Central memory CD4-positive, alpha-beta T cell (primary cell): ENCODE results near the gene OLFM1.

ENCODE experiments used
- DNase-seq: peaks from one replicate; pipeline ENCODE4 v3.0.0; 2022

OLFM1 gene

DNA sequence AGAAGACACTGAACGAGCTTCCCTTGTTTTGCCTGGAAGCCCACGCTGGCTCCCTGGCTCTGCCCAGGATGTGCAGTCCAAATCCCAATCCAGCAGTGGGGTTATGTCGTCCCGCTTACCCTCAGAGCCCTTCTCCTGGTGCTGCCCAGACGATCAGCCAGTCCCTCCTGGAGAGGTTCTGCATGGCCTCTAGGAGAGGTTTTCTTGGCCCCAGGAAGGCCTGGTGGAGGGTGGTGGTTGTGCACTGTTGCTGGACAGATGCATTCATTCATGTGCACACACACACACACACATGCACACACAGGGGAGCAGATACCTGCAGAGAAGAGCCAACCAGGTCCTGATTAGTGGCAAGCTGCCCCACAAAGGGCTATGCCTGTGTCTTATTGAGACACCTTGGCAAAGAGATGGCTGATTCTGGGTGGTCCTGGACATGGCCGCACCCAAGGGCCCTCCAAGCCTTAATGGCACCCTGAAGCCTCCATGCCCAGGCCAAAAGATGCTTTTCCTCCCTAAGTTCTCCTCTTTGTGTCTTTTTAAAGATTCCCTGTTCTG lies 10.5 kb upstream of the OLFM1 start:
- no peak for DNase-seq

DNA sequence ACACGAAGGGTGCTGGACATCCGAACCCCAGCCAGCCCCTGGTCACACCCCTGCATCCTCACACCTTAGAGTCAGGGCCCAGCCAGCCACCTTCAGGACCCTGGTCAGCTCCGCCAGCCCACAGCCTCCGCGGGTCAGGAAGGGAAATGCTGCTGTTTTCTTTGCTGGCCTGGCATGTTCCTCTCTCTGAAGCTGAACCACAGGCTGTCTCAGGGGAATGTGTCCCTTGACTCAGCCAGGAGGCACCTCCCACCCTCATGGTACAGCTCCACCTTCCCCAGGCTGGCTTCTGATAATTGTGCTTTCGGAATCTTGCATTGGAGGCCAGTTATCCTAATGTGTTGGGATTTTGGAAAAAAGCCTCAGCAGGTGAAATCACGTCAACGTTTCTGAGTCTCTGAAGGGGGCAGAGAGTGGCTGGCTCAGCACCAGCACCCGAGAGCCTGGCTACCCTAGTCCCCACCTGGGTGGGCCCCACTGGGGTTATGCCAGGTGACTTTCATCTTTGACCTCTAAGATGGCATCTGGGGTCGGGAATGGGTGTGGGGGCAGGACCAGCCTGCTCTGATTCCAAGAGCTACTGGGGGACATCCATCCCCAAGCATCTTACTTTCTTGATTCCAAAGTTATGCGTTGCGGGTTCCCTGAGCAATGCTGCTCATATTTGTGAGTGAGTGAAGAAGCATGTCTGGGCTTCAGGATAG lies 9.8 kb upstream of the OLFM1 start:
- DNase-seq = no peak

DNA sequence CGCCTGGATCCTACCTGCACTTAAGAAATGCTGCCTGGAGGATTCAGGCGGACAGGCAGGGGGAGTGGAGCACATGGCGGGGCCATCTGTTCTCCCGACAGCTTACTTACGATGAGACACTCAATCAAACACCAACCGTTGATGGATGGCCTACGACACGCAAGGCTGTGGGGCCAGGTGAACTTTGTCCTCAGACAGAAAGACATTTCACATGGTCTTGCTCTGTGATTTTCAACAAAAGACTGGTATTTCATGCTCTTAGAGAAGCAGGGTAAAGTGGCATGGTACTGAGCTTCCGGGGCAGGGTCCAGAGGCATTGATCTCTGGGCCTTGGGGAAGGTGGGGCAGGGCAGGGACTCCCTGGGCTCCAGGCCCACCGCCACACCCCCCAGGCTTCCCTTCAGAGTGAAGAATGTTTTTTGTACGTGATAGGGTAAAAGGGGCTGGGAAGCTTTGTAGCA lies 9.1 kb upstream of the OLFM1 start:
- no peak for DNase-seq

DNA sequence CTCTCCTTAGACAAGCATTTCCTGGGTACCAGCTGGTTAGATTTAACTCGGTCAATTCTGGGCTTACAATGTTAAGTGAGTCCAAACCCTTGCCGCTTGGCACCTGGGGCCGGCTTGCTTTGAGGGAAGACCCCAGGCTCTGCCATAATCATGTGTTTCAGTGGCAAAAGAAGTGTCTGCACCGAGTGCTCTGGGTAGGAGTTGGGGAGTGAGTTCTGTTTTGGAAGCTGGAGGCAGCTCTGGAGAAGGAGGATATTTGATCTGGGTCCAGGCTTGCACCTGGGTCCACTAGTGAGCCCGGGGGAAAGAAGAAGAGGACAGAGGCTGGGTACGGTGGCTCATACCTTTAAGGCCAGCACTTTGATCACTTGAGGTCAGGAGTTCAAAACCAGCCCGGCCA lies 8.4 kb upstream of the OLFM1 start:
- DNase-seq = no peak

DNA sequence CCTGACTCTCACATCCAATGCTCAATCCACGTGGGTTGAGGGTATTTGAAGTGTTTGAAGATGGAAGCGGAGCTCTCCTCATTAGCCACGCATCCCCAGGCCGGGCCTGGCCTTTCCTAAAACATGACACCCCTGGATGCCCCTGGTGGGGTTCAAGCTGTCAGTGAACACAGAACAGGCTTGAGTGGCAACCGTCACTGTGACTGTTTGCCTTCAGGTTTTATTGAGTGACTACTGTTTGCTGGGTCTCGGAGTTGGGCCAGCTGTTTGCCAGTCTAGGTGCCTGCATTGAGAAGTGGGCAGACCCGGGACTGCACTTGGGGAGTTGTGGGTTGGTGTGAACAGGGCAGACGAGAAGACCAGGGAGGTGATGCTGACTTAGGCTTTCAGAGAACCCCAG lies 7.8 kb upstream of the OLFM1 start:
- no peak for DNase-seq

DNA sequence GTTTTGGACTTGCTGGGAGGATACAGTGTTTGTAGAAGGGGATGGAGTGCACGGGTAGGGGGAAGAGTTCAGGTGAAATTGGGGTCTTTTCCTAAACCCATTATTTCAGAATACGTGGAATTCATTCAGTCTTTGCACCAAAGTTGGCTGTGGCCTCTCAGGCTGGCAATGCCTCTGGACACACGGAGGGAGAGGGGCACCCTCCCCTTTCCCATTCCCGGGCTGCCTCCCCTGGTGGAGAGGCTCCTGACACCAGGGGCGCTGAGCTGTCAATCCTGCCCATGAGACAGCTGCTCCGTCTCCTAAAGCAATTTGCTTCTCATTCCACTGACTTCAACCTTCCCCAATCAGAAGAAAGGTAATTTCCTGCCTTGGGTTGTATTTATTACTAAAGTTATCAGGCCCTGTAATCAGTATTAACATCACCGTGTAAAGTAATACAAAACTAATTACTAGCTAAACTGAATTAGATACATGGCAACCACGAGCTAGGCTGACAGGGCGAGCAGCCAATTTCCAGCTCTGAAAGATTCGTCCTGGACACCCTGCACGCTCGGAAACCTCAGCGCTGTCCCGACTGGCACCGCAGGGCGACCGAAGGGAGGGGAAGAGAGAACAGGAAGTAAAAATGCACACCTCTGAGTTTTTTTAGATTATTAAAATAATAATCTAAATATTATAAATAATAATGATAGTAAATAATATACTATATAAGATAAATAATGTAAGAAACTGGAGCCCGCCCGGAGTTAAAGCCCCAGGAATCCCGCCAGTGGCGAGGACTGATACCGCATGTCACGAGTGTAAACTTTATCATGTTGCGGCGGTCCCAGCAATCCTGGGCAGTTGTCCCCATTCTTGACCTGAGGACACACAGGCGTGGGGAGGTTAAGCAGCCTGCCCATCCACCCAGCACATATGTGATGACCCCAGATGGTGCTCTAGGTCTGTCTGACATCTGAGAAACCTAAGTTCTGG lies 6.9 kb upstream of the OLFM1 start:
- DNase-seq = no peak

DNA sequence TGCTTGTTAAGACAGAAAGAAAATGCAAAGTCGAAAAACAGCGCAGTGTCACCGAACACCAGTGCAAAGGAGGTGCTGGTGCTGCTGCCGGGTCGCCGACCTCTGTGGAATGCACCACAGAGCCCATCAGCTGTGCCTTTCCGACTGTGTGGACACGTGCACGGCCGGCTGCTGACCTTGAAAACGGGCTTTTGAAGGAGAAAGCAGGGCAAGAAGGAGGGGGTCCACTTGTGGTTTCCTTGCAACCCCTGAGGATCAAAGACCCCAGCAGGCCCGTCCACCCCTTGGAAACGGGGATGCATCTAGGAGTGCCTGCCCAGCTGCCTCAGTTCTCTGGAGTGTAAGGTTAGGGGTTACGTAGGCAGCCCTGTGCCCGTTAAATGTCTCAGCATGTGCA lies 6.2 kb upstream of the OLFM1 start:
- DNase-seq = no peak

DNA sequence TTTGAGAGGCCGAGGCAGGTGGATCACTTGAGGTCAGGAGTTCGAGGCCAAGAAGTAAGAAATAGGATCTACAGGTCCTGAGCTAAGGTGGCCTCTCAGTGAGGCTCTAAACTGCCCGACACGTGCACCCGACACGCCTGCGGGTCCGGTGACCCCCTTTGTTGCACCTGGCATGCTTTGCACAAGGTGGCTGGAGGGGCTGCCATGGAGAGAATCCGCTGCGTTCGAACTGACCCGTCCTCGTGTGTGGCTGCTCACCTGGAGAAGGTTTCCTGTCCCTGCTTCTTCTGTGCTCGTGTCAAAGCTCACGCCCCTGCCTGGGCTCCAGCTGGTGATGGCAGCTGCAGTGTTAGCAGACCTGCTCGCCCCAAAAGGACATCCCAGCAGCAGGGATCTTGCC lies 5.7 kb upstream of the OLFM1 start:
- no peak for DNase-seq

DNA sequence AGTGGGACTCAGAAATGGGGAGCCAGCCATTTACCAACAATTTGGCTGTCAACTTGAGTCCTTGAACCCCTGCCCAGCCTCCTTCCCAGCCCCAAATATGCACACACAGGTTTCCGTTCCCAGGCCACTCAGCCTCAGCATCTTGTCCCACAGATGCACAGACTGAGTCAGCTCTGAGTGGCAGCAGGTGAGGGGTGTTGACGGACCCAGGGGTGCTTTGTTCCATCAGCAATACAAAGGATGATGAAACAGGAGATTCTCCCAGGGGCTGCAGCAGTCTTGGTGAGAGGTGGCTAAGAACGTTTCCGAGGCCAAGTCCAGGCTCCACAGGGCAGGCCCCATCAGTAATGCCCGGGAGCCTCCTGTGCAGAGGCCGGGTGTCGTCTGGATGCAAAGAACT lies 4.9 kb upstream of the OLFM1 start:
- DNase-seq = no peak

DNA sequence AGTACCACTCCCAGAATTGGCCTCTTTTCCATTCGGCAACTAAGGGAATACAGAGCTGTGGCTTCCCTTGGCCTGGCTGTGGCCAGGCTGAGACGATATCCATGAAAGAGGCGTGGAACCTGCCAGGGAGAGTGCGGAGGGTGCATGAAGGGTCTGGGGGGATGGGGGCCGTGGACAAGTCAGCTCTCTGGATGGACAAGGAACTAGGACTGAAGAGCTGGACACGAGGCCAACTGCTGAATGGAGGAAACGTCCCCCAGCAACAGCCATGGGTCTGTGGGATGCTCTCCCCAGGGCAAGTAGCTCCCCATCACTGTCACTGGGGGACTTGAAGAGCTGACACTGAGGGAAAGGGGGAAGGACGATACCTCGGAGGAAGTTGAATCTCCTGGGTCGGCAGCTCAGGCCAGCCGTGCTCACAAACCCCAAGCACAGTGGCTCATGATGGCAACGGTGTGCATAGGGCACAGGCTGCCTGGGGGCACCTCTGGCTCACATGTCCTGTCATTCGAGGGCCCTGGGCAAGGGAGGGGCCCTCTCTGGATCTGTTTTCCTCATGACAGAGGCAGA lies 4.1 kb upstream of the OLFM1 start:
- no peak for DNase-seq

DNA sequence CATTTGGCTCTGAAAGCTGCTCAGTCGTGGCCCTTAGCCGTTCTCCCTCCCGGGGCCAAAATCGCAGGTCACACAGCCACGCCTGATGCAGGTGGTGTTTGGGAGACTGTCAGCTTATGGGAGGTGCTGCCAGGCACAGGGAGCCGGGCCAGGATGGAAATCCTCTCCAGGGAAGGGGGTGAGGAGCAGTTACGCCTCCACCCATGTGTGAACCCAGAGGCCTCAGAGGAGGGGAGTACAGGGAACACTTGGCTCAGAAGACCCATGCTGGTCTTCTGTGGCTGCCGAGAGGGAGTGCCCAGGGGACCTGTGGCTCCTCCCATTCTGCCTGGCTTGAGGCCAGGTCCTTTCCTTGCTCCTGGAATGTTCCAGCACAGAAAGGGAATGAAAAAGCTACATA lies 3.6 kb upstream of the OLFM1 start:
- no peak for DNase-seq

DNA sequence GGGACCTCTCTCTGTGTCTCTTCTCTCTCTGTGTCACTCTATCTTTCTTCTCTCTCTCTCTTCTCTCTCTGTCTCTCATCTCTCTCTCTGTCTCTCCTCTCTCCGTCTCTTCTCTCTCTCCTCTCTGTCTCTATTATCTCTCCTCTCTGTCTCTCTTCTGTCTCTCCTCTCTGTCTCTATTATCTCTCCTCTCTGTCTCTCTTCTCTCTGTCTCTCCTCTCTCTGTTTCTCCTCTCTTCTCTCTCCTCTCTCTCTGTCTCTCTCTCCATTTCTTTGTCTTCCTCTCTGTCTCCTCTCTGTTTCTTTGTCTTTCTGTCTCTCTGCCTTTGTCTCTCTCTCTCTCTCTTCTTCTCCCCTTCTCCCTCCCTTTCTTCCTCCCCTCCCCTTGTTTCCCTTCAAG lies 3.2 kb upstream of the OLFM1 start:
- DNase-seq = no peak

DNA sequence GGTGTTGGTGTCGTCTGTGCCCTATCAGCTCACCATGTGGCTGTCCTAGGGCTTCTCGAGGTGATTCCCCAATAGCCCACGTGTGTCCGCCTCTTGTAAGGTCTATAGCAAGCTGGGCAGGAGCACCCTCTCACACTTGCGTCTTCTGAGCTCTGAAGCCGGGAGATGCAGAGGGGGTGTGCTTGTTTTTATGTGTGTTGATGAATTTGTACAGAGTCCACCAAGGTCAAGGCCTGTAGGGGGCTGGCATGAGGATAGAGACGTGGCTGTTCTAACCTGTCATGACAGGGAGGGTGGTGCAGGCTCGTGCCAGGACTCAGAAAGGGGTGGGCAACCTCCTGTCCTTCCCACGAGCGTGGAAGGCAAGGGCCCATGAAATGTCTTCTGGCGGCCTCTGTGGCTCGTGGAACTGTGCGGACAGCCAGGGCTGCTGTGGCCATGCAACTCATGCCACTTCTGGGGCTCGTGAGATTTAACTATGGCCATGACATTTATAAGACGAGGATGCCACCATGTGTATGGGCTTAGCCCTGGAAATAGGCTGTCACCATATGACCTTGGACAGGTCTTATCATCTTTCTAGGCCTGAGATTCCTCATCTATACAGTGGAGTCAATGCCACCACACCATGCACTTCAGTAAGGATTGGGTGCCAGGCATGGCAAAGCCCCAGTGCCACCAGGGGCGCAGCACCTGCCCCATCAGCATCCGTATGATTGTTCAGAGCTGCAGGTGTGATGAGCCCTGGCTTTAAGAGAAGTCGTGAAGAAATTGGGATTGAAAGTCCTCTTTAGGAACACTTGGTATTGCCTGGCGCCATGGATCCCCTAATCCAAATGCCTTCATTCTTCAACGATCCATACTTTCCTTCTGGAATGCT lies 2.3 kb upstream of the OLFM1 start:
- no peak for DNase-seq

DNA sequence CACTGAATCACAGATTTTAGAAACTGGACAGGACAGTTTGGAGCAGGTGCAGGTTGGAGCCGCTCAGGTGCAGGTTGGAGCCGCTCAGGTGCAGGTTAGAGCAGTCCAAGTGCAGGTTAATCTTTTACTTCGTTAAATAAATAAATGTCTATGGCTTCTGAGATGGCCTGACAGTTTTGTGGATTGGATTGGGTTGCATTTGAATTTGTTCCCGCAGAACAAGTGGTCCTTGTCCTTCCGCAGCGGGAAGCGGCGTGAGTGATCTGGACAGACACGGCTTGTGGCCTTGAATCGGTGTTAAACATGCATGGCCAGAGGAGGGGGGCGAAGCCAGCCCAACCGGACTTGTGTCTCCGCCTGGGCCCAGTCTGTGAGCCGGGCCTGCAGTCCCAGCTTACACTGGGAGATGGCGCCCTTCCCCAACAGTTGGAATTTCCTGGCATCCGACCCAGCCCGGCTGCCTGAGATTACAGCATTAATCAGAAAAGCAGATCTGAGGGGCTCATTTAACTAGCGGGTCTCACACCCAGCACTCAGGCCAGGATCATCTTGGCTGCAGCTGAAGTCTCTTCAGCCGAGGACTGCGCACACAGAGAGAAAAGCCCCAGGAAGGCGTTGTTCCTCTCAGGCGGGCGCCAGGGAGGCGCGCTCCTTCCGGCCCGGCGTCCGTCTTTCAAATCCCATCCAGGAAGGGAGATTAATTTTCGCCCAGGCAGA lies 1.5 kb upstream of the OLFM1 start:
- DNase-seq = no peak

DNA sequence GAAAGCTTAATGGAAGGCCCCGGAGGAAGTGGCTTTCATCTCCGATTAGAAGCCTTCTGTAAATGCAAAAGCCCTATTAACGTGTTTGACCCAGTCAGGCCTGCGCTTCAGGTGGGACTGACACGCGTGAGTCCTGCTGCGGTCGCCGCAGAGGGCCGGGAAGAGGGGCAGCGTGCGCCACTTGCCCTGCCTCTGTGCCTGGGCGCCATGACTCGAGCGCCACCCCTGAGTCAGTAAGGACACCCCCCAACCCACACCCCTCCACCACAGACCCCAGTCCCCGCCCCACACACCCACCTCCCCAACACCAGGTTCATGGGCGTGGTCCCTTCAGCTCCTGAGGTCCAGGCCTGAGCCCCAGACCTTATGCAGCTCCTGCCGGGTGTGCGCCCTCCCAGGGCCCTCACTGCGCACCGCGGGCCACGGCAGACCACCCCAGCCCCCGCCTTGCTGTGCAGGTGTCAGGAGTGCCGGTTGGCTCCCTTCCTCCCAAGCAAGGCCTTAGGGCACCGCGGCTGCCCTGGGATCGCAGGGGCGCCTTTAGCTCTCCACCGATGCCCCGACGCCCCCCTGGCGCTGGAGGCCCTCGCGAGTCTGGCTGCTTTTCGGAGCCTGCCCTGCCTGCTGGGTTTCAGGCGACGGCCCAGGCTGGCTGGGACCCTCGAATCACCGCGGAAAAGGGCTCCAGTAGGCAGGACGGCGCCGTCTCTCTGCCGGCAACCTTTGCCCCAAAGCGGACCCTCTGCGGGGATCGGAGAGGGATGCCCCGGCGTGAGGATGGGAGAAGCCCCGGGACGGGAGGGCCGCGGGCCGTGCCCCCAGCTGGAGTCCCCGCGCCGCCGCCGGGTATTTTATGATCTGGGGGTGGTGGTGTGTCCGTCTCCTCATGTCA lies 625 bp upstream of the OLFM1 start:
- no peak for DNase-seq

DNA sequence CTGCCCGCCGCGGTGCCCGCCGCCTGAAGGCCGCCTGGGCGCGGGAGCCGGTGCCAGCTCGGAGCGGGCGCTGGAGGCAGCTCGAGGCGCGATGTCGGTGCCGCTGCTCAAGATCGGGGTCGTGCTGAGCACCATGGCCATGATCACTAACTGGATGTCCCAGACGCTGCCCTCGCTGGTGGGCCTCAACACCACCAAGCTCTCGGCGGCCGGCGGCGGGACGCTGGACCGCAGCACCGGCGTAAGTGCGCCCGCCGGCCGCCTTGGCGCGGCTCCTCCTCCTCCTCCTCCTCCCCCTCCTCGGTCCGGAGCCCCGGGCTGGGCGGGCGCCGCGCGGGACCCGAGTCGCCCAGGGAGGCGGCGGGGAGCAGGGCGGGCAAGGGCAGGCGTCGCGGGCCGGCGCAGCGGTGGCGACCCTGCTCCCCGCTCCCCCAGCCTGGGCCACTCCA lies 455 bp downstream of the OLFM1 start:
- no peak for DNase-seq

DNA sequence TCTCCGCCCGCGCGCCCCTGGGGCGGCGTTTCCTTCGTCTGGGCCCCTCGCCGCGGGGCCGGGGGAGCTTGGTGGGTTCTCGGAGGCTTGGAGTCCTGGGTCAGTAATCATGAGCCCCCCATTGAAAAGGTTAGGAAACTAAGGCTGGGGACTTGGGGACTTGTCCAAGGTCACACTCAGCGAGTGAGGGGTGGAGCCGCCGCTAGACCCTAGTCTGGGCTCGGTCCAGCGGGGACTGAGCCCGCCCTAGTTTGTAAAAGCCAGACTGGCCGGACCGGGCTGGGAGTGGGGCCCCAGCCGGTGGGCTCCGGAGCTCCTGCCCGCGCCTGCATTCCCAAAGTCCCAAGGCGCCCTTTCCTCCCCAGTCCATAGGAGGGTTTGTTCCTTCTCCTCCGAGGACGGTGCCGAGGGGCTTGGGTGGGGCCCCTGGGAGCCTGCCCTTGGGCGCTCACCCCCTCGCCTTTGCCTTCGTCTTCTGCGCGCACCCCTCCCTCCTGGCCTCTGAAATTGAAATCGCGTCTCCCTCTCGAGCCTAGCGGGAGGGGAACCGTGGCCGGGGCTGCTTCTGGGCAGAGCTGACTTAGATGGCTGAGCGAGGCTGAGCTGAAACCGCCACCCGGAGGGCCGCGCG lies 995 bp downstream of the OLFM1 start:
- no peak for DNase-seq

DNA sequence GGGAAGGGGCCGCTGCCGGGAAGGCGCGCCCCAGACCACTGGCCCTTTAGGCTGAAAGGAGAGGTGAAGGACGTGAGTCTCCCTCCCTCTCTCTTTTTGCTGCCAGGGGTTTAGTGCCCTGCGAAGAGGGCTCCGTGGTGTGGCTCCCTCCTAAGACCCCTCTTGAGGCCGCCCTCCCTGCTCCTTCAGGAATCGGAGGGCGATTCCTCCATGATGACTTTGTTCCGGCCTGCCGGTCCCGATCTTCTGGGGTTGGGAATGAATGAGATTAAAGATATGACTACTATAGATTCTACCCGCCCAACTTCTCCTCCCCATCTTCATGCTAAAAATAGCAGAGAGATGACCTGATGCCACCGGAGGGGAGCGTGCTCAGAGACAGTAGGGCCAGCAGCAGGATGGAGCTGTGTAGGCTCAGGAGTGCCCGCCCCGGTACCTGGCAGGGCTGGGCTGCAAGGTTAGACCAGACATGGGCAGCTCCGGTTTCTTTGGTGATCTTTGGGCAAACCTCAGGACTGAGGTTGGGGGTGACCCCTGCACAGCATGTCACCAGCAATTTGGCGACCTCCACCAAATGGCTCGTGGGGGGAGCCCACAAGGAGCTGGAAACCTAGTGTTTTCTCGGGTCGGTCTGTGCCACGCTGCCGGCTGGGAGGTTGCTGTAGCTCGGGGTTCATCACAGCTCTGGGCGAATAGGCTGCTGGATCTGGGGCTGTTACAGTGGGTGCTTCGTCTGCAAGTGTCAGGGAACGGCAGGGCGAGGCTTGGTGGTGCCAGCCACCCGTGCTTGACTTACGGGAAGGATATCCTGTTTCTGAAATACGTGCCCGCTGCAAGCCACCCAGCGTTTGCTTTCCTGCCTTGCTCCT lies 1.7 kb downstream of the OLFM1 start:
- no peak for DNase-seq

DNA sequence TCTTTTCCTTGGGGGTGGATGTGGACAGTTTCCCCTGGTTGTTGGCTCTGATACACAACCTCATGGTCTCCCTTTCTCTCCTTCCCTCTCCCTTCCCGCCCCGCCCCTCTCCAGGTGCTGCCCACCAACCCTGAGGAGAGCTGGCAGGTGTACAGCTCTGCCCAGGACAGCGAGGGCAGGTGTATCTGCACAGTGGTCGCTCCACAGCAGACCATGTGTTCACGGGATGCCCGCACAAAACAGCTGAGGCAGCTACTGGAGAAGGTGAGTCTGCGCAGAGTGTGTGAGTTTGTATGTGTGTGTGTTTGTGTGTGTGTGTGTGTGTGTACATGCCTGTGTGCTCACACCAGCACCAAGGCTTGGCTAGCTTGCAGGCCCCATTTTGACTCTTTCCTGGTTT lies 2.6 kb downstream of the OLFM1 start:
- DNase-seq = no peak
